Measurements from ENCODE around the gene INTS1.

GRCh38 chr7:1466524-1467271 is 37.5 kb downstream of the INTS1 start:
- no peak for TF ChIP-seq SPI1 (IDR thresholded peaks at IDR 0.05; ENCODE audit: borderline replicate concordance, insufficient read depth, low read depth, low read length)
- TF ChIP-seq, protein P1, sequence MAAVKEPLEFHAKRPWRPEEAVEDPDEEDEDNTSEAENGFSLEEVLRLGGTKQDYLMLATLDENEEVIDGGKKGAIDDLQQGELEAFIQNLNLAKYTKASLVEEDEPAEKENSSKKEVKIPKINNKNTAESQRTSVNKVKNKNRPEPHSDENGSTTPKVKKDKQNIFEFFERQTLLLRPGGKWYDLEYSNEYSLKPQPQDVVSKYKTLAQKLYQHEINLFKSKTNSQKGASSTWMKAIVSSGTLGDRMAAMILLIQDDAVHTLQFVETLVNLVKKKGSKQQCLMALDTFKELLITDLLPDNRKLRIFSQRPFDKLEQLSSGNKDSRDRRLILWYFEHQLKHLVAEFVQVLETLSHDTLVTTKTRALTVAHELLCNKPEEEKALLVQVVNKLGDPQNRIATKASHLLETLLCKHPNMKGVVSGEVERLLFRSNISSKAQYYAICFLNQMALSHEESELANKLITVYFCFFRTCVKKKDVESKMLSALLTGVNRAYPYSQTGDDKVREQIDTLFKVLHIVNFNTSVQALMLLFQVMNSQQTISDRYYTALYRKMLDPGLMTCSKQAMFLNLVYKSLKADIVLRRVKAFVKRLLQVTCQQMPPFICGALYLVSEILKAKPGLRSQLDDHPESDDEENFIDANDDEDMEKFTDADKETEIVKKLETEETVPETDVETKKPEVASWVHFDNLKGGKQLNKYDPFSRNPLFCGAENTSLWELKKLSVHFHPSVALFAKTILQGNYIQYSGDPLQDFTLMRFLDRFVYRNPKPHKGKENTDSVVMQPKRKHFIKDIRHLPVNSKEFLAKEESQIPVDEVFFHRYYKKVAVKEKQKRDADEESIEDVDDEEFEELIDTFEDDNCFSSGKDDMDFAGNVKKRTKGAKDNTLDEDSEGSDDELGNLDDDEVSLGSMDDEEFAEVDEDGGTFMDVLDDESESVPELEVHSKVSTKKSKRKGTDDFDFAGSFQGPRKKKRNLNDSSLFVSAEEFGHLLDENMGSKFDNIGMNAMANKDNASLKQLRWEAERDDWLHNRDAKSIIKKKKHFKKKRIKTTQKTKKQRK (IDR thresholded peaks at IDR 0.05; ENCODE audit: low read depth, low read length): no peak
- TF ChIP-seq MYC (IDR thresholded peaks at IDR 0.05; ENCODE audit: insufficient read depth, insufficient read length, insufficient replicate concordance, low read length, severe bottlenecking): no peak
- TF ChIP-seq TAF1 (IDR thresholded peaks at IDR 0.05; ENCODE audit: borderline replicate concordance, low read depth, low read length): no peak
- no peak for TF ChIP-seq POLR2AphosphoS5 (IDR thresholded peaks at IDR 0.05; ENCODE audit: low read length)
- TF ChIP-seq, protein P2, sequence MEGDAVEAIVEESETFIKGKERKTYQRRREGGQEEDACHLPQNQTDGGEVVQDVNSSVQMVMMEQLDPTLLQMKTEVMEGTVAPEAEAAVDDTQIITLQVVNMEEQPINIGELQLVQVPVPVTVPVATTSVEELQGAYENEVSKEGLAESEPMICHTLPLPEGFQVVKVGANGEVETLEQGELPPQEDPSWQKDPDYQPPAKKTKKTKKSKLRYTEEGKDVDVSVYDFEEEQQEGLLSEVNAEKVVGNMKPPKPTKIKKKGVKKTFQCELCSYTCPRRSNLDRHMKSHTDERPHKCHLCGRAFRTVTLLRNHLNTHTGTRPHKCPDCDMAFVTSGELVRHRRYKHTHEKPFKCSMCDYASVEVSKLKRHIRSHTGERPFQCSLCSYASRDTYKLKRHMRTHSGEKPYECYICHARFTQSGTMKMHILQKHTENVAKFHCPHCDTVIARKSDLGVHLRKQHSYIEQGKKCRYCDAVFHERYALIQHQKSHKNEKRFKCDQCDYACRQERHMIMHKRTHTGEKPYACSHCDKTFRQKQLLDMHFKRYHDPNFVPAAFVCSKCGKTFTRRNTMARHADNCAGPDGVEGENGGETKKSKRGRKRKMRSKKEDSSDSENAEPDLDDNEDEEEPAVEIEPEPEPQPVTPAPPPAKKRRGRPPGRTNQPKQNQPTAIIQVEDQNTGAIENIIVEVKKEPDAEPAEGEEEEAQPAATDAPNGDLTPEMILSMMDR (IDR thresholded peaks at IDR 0.05 in 2 of 3, conservative IDR thresholded peaks at IDR 0.05 in 1 of 3; ENCODE audit: control insufficient read depth in 2 of 3, extremely low read depth in 1 of 3, insufficient read depth in 1 of 3, low read depth in 3 of 3, low read length in 3 of 3): peak in 1 of 3 experiments; percentile 30; a peak in 2 of 6 replicates
- TF ChIP-seq NFYB (IDR thresholded peaks at IDR 0.05; ENCODE audit: insufficient read depth, low read depth, low read length): no peak
- TF ChIP-seq, protein P3, sequence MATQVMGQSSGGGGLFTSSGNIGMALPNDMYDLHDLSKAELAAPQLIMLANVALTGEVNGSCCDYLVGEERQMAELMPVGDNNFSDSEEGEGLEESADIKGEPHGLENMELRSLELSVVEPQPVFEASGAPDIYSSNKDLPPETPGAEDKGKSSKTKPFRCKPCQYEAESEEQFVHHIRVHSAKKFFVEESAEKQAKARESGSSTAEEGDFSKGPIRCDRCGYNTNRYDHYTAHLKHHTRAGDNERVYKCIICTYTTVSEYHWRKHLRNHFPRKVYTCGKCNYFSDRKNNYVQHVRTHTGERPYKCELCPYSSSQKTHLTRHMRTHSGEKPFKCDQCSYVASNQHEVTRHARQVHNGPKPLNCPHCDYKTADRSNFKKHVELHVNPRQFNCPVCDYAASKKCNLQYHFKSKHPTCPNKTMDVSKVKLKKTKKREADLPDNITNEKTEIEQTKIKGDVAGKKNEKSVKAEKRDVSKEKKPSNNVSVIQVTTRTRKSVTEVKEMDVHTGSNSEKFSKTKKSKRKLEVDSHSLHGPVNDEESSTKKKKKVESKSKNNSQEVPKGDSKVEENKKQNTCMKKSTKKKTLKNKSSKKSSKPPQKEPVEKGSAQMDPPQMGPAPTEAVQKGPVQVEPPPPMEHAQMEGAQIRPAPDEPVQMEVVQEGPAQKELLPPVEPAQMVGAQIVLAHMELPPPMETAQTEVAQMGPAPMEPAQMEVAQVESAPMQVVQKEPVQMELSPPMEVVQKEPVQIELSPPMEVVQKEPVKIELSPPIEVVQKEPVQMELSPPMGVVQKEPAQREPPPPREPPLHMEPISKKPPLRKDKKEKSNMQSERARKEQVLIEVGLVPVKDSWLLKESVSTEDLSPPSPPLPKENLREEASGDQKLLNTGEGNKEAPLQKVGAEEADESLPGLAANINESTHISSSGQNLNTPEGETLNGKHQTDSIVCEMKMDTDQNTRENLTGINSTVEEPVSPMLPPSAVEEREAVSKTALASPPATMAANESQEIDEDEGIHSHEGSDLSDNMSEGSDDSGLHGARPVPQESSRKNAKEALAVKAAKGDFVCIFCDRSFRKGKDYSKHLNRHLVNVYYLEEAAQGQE (IDR thresholded peaks at IDR 0.05; ENCODE audit: low read depth, low read length): no peak

Data from GM12878 (cell line).